ENCODE measurements around the gene GPR183. TPM values are rescaled to one million over a fixed set of nuclear protein-coding genes. Genes with fewer than 3 reads are reported as not detected.

The GPR183 gene
- total RNA-seq, 1 donor from 2014 or later: 12.0 TPM

GRCh38 chr13:99320693-99321481 lies 13.7 kb upstream of the GPR183 start:
- Histone ChIP-seq H3K4me3 (no peak overlapping the region), H3K36me3 (peaks cover 0 to 17% of the 10 kb centered on the region in 2 donors), H3K9me3 (no peaks in the 10 kb centered on the region), H3K4me1 (peaks cover 23% of the 10 kb centered on the region), H3K27me3 (no peaks in the 10 kb centered on the region), H3K27ac (no peak overlapping the region)
- no peak for DNase-seq (ENCODE audit: extremely low spot score in 2 of 2)
- TF ChIP-seq POLR2A (IDR thresholded peaks at IDR 0.05) (no peak), POLR2AphosphoS5 (IDR thresholded peaks at IDR 0.05; ENCODE audit: insufficient read depth in 1 of 2, low read depth in 1 of 2) (no peak), CTCF (IDR thresholded peaks at IDR 0.05) (no peak)
- intact Hi-C loops (cut with DNase I): no loop called here

DNA sequence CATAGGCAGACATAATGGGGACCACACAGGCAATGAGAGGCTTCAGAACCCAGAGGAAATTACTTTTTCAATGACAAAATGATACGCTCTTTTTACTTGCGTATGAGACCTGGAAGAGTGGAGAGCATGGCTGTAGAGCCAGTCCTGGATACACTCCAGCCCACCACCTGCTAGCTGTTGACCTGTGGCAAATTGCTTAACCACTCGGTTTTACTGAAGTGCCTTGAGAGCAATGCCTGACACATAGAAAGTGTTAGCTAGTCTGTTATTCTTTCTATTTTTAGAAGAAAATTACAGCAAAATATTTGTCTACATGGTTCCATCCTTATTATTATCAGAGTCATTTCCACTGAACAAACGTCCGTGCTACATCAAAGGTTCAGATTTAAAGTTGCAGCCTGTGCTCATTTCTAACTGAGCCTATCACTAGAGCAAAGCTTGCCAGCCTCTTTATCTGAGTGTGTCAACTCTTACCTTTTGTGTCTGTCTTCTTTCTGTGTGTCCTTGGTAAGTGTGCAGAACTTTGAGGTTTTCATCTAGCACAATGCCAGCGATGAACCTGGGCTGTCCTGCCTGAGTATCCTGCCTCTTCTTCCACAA lies 9.6 kb upstream of the GPR183 start:
- no peaks in the 10 kb centered on the region for H3K9me3 ChIP-seq
- H3K4me3 ChIP-seq: no peak overlapping the region
- peaks cover 0 to 20% of the 10 kb centered on the region in 2 donors for H3K36me3 ChIP-seq
- H3K4me1 ChIP-seq: peaks cover 23% of the 10 kb centered on the region
- intact Hi-C loops (cut with DNase I): no loop called here
- TF ChIP-seq CTCF (IDR thresholded peaks at IDR 0.05) (no peak), POLR2AphosphoS5 (IDR thresholded peaks at IDR 0.05; ENCODE audit: insufficient read depth in 1 of 2, low read depth in 1 of 2) (no peak), POLR2A (IDR thresholded peaks at IDR 0.05) (no peak)
- H3K27ac ChIP-seq: no peak overlapping the region
- no peaks in the 10 kb centered on the region for H3K27me3 ChIP-seq
- no peak for DNase-seq (ENCODE audit: extremely low spot score in 2 of 2)

GRCh38 chr13:99316224-99316623 lies 9.0 kb upstream of the GPR183 start:
- H3K27me3 ChIP-seq: no peaks in the 10 kb centered on the region

DNA sequence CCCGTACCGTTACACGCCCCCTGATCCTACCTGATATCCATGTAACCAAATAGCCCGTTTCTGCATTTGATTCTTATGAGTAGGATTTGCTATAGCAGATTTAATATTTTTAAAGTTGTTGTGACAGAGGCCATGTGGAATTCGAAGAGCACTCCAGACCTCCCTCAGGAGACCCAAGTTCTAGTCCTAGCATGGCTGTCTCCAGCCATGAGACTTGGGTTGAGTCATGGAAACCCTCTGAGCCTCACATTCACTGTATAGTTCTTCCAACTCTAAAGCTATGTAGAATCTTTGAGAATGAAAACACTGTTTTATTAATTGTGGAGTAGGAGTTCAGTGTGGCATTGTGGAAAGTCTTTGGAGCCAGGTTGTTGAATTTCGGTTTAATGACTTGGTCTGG lies 8.0 kb upstream of the GPR183 start:
- no peak for DNase-seq (ENCODE audit: extremely low spot score in 2 of 2)
- Histone ChIP-seq H3K36me3 (peaks cover 0 to 20% of the 10 kb centered on the region in 2 donors), H3K4me3 (no peak overlapping the region), H3K27ac (no peak overlapping the region), H3K4me1 (peaks cover 23% of the 10 kb centered on the region), H3K9me3 (no peaks in the 10 kb centered on the region), H3K27me3 (no peaks in the 10 kb centered on the region)
- intact Hi-C loops (cut with DNase I): no loop called here
- TF ChIP-seq POLR2A (IDR thresholded peaks at IDR 0.05): no peak
- TF ChIP-seq CTCF (IDR thresholded peaks at IDR 0.05): no peak
- no peak for TF ChIP-seq POLR2AphosphoS5 (IDR thresholded peaks at IDR 0.05; ENCODE audit: insufficient read depth in 1 of 2, low read depth in 1 of 2)

More at GRCh38 chr13:99316224-99316623, 9.0 kb upstream of the GPR183 start:
- Histone ChIP-seq H3K4me3 (no peak overlapping the region), H3K4me1 (peaks cover 17% of the 10 kb centered on the region), H3K27ac (no peak overlapping the region), H3K36me3 (peaks cover 0 to 20% of the 10 kb centered on the region in 2 donors), H3K9me3 (no peaks in the 10 kb centered on the region)
- intact Hi-C loops (cut with DNase I): no loop called here
- TF ChIP-seq CTCF (IDR thresholded peaks at IDR 0.05) (no peak), POLR2A (IDR thresholded peaks at IDR 0.05) (no peak), POLR2AphosphoS5 (IDR thresholded peaks at IDR 0.05; ENCODE audit: insufficient read depth in 1 of 2, low read depth in 1 of 2) (no peak)
- no peak for DNase-seq (ENCODE audit: extremely low spot score in 2 of 2)

Measured in vagina (tissue), 2 donors.